HG03064 (cell line): Measurements from ENCODE around the gene NTN4.
"Not testable (repeated sequence)": the region's sequence is repeated elsewhere in the genome, so short reads cannot be mapped to it uniquely, and the experiment has no call there.

Source experiments
- ATAC-seq: cut with Tn5 transposase; IDR thresholded peaks from one replicate; pipeline ENCODE4 v1.9.1; 2021; ENCODE audit warnings: low read depth; ENCODE audit not compliant: unreplicated experiment

NTN4 gene

GRCh38 chr12:95802482-95803270 lies 12.1 kb upstream of the NTN4 start:
- no peak for ATAC-seq

GRCh38 chr12:95796982-95797289 lies 6.4 kb upstream of the NTN4 start:
- no peak for ATAC-seq

GRCh38 chr12:95796225-95796981 lies 5.8 kb upstream of the NTN4 start:
- no peak for ATAC-seq

GRCh38 chr12:95790917-95791849 lies 619 bp upstream of the NTN4 start:
- ATAC-seq = no peak

GRCh38 chr12:95789126-95790032 lies 1.2 kb downstream of the NTN4 start:
- ATAC-seq = no peak

GRCh38 chr12:95788637-95789036 lies 1.9 kb downstream of the NTN4 start:
- no peak for ATAC-seq

GRCh38 chr12:95787274-95787818 lies 3.2 kb downstream of the NTN4 start:
- ATAC-seq = no peak

GRCh38 chr12:95784915-95785314 lies 5.6 kb downstream of the NTN4 start:
- no peak for ATAC-seq

GRCh38 chr12:95784286-95784685 lies 6.3 kb downstream of the NTN4 start:
- no peak for ATAC-seq

GRCh38 chr12:95775466-95775865 lies 15.1 kb downstream of the NTN4 start:
- not testable (repeated sequence) for ATAC-seq

GRCh38 chr12:95774311-95775045 lies 16.1 kb downstream of the NTN4 start:
- no peak for ATAC-seq

- ATAC-seq = no peak
These were observed 17.2 kb downstream of the NTN4 start for GRCh38 chr12:95773320-95773719.

GRCh38 chr12:95767703-95768102 lies 22.9 kb downstream of the NTN4 start:
- ATAC-seq = no peak

- no peak for ATAC-seq
These were observed 24.1 kb downstream of the NTN4 start for GRCh38 chr12:95766356-95767019.

- ATAC-seq = no peak
These were observed 25.7 kb downstream of the NTN4 start for GRCh38 chr12:95764848-95765247.

- ATAC-seq = no peak
These were observed 26.7 kb downstream of the NTN4 start for GRCh38 chr12:95763809-95764253.

GRCh38 chr12:95762123-95762785 lies 28.3 kb downstream of the NTN4 start:
- no peak for ATAC-seq

- ATAC-seq = no peak
These were observed 30.2 kb downstream of the NTN4 start for GRCh38 chr12:95760371-95760770.
